ENCODE results near the gene GRM6.

The GRM6 gene

GRCh38 chr5:178941361-178941760 is 53.8 kb downstream of the GRM6 start:
- no peak for TF ChIP-seq CTCF (IDR thresholded peaks at IDR 0.05; ENCODE audit: low read depth, low read length)
- TF ChIP-seq EZH2phosphoT487 (IDR thresholded peaks at IDR 0.05; ENCODE audit: low read depth), result no peak
- Histone ChIP-seq H3K9me3 (ENCODE audit: insufficient read depth, low read length) (0 out of 2 replicates have a peak, but pooled peaks cover 5% of the 10 kb centered on the region), H3K4me2 (ENCODE audit: low read length) (no peak overlapping the region), H4K20me1 (ENCODE audit: insufficient read depth, low read length) (no peaks in the 10 kb centered on the region), H3K4me1 (ENCODE audit: low read length) (no peaks in the 10 kb centered on the region), H3K9ac (ENCODE audit: low read length) (no peak overlapping the region), H3K4me3 (ENCODE audit: low read length) (no peak overlapping the region), H3K79me2 (ENCODE audit: low read length) (no peaks in the 10 kb centered on the region), H2AFZ (ENCODE audit: low read depth, low read length) (no peak overlapping the region), H3K27me3 (ENCODE audit: low read depth, low read length) (no peaks in the 10 kb centered on the region), H3K36me3 (replicated peaks; ENCODE audit: low read depth, low read length) (no peaks in the 10 kb centered on the region), H3K27ac (ENCODE audit: low read length) (no peak overlapping the region)

GRCh38 chr5:178940569-178941360 is 54.4 kb downstream of the GRM6 start, which contains the start of gene ZNF454:
Gene ZNF454 (plus strand): TSS chr5:178941198. CDS start chr5:178942792, 1,594 bp downstream.
- 0 out of 2 replicates have a peak, but pooled peaks cover 5% of the 10 kb centered on the region for H3K9me3 ChIP-seq (ENCODE audit: insufficient read depth, low read length)
- no peak within 1 kb of the TSS for H3K27ac ChIP-seq (ENCODE audit: low read length)
- no peak within 1 kb of the TSS for H3K4me2 ChIP-seq (ENCODE audit: low read length)
- H3K4me3 ChIP-seq (ENCODE audit: low read length), result no peak within 1 kb of the TSS
- H3K9ac ChIP-seq (ENCODE audit: low read length), result no peak within 1 kb of the TSS
- no peaks in the 10 kb centered on the region for H3K79me2 ChIP-seq (ENCODE audit: low read length)
- no peaks in the 10 kb centered on the region for H3K27me3 ChIP-seq (ENCODE audit: low read depth, low read length)
- no peaks in the 10 kb centered on the region for H3K36me3 ChIP-seq (replicated peaks; ENCODE audit: low read depth, low read length)
- no peak within 1 kb of the TSS for H2AFZ ChIP-seq (ENCODE audit: low read depth, low read length)
- no peaks in the 10 kb centered on the region for H3K4me1 ChIP-seq (ENCODE audit: low read length)
- no peak for TF ChIP-seq EZH2phosphoT487 (IDR thresholded peaks at IDR 0.05; ENCODE audit: low read depth)
- no peak for TF ChIP-seq CTCF (IDR thresholded peaks at IDR 0.05; ENCODE audit: low read depth, low read length)
- H4K20me1 ChIP-seq (ENCODE audit: insufficient read depth, low read length), result no peaks in the 10 kb centered on the region

DNA sequence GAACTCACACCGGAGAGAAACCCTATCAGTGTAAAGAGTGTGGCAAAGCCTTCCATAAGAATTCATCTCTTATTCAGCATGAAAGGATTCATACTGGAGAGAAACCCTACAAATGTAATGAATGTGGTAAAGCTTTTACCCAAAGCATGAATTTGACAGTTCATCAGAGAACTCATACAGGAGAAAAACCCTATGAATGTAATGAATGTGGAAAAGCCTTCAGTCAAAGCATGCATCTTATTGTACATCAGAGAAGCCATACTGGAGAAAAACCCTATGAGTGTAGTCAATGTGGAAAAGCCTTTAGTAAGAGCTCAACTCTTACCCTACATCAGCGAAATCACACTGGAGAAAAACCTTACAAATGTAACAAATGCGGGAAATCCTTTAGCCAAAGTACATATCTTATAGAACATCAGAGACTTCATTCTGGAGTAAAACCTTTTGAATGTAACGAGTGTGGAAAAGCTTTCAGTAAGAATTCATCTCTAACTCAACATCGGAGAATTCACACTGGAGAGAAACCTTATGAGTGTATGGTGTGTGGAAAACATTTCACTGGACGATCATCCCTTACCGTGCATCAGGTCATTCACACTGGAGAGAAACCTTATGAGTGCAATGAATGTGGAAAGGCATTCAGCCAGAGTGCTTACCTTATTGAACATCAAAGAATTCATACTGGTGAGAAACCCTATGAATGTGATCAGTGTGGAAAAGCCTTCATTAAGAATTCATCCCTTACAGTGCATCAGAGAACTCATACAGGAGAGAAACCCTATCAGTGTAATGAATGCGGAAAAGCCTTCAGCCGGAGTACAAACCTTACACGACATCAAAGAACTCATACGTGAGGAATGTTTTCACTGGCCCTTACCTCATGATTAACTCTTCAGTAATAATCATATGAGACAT is 63.0 kb downstream of the GRM6 start:
- Histone ChIP-seq H3K9ac (ENCODE audit: low read length) (no peak overlapping the region), H3K36me3 (replicated peaks; ENCODE audit: low read depth, low read length) (no peaks in the 10 kb centered on the region), H3K4me3 (ENCODE audit: low read length) (no peak overlapping the region), H3K4me1 (ENCODE audit: low read length) (no peaks in the 10 kb centered on the region), H2AFZ (ENCODE audit: low read depth, low read length) (no peak overlapping the region), H3K4me2 (ENCODE audit: low read length) (no peak overlapping the region), H3K9me3 (ENCODE audit: insufficient read depth, low read length) (peaks cover 31% of the 10 kb centered on the region), H3K79me2 (ENCODE audit: low read length) (no peaks in the 10 kb centered on the region), H3K27me3 (ENCODE audit: low read depth, low read length) (no peaks in the 10 kb centered on the region), H3K27ac (ENCODE audit: low read length) (no peak overlapping the region), H4K20me1 (ENCODE audit: insufficient read depth, low read length) (no peaks in the 10 kb centered on the region)
- TF ChIP-seq CTCF (IDR thresholded peaks at IDR 0.05; ENCODE audit: low read depth, low read length), result no peak
- no peak for TF ChIP-seq EZH2phosphoT487 (IDR thresholded peaks at IDR 0.05; ENCODE audit: low read depth)
